Measurements from ENCODE around the gene TNFAIP8. TPM values are rescaled to one million over a fixed set of nuclear protein-coding genes. Genes with fewer than 3 reads are reported as not detected.

Gene TNFAIP8
- total and polyA plus RNA-seq, 9 of the 15 experiments (the other 6 are each of a cell fraction or from before 2014, with no cell fraction given) = 29.9 to 52.2 (median 44.8) TPM

- no peak for TF ChIP-seq ZBTB2 (IDR thresholded peaks at IDR 0.05)
- TF ChIP-seq CHD2 (IDR thresholded peaks at IDR 0.05; ENCODE audit: low read depth, low read length) = no peak
- no peak for TF ChIP-seq SMAD3 (CRISPR knock-in tag; conservative IDR thresholded peaks at IDR 0.05)
- no peak for TF ChIP-seq HOMEZ (CRISPR knock-in tag; IDR thresholded peaks at IDR 0.05)
- no peak for TF ChIP-seq ZNF239 (CRISPR knock-in tag; IDR thresholded peaks at IDR 0.05)
- no peak for TF ChIP-seq TBL1XR1 (IDR thresholded peaks at IDR 0.05; ENCODE audit: low read length in 2 of 2)
- no peak for TF ChIP-seq SIRT6 (IDR thresholded peaks at IDR 0.05; ENCODE audit: low read depth, low read length)
- no peak for TF ChIP-seq HDAC2 (IDR thresholded peaks at IDR 0.05)
- no peak for TF ChIP-seq SREBF1 (IDR thresholded peaks at IDR 0.05; ENCODE audit: borderline replicate concordance, low read depth, low read length)
- TF ChIP-seq ATF2 (CRISPR knock-in tag; IDR thresholded peaks at IDR 0.05) = no peak
- TF ChIP-seq NKRF (IDR thresholded peaks at IDR 0.05; ENCODE audit: borderline replicate concordance) = no peak
- TF ChIP-seq JUND (IDR thresholded peaks at IDR 0.05; ENCODE audit: borderline replicate concordance, low read depth, low read length) = no peak
- TF ChIP-seq JUND (tag; IDR thresholded peaks at IDR 0.05; ENCODE audit: borderline replicate concordance, low read depth, low read length) = no peak; the same call in 2 of the 3 replicates
- no peak for TF ChIP-seq CTBP1 (IDR thresholded peaks at IDR 0.05; ENCODE audit: borderline replicate concordance)
- no peak for TF ChIP-seq ZNF584 (CRISPR knock-in tag; IDR thresholded peaks at IDR 0.05; ENCODE audit: low read depth)
- TF ChIP-seq SNAPC5 (CRISPR knock-in tag; IDR thresholded peaks at IDR 0.05) = no peak
- no peak for TF ChIP-seq ZFP1 (CRISPR knock-in tag; IDR thresholded peaks at IDR 0.05)
- no peak for TF ChIP-seq SNRNP70 (optimal IDR thresholded peaks at IDR 0.05; ENCODE audit: low read depth, low read length)
- TF ChIP-seq MCM3 (IDR thresholded peaks at IDR 0.05) = no peak
- TF ChIP-seq TAL1 (IDR thresholded peaks at IDR 0.05) = no peak
- no peak for TF ChIP-seq KAT8 (IDR thresholded peaks at IDR 0.05; ENCODE audit: low read depth)
- no peak for TF ChIP-seq ZNF445 (CRISPR knock-in tag; IDR thresholded peaks at IDR 0.05; ENCODE audit: low read depth)
- 0 out of 2 replicates have a peak, but pooled peaks have one; percentile 24 for TF ChIP-seq ETV1 (tag; conservative IDR thresholded peaks at IDR 0.05; ENCODE audit: low read depth)
- TF ChIP-seq ZNF75A (CRISPR knock-in tag; IDR thresholded peaks at IDR 0.05) = no peak
Observed at GRCh38 chr5:119340597-119341218, 15.1 kb upstream of the TNFAIP8 start (continued).
